CD4-positive, alpha-beta T cell treated with Interferon alpha-2 for 1 hour (primary cell): ENCODE results near the gene IPO13.
A peak's percentile ranks its signal among the peaks of the same experiment; 100 is the strongest.

Experiments
- DNase-seq, 2 donors: peaks; one replicate each; pipeline ENCODE4 v3.0.0-alpha.2; 2020 to 2022

The IPO13 gene

GRCh38 chr1:43975249-43975961, 28.7 kb downstream of the IPO13 start:
- DNase-seq: peak; percentile 55 to 58

DNA sequence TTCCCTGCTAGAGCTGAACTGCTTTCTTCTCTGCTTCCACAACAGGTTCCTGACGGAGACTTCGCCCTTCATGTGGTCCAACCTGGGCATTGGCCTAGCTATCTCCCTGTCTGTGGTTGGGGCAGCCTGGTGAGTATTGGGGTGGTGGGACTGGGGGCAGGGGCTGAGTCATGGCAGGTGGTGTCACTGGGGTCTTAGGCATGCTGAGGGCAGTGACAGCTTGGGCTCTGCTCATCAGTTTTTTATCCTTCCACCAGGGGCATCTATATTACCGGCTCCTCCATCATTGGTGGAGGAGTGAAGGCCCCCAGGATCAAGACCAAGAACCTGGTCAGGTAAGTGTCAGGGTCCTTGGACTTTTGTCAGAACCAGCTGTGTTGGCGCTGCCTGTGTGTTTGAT, 29.3 kb downstream of the IPO13 start:
- DNase-seq: no peak

DNA sequence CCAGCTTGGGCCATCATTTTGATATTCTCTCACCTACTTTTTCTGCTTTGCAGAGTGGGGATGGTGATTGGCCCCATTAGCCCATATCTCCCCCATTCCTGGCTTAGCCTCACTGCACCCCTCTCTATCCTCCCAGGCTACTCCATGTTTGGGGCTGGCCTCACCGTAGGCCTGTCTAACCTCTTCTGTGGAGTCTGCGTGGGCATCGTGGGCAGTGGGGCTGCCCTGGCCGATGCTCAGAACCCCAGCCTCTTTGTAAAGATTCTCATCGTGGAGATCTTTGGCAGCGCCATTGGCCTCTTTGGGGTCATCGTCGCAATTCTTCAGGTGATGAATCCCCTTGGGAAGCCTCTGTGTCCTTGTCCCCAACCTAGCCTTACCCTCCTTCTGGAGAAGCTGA, 30.1 kb downstream of the IPO13 start:
- no peak for DNase-seq

- DNase-seq: no peak
Measured at GRCh38 chr1:43977376-43978263, 30.9 kb downstream of the IPO13 start.

DNA sequence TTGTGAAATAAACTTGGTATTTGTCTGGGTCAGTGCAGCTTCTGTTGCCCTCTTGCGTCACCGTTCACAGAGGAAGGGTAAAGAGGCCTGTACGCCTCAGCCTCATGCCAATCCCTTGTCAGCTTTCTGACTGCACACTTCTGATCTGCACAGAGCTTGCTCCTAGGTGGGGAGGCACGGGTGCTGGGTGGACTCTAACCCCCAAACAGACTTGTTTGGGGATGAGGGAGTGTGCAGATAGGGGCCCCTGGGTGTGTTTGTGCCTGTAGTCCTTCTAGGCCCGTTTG, 31.5 kb downstream of the IPO13 start:
- DNase-seq: no peak

- DNase-seq: peak in 1 of 2 donors; percentile 51
Measured at GRCh38 chr1:43978551-43979260, 32.0 kb downstream of the IPO13 start, which contains the start of gene B4GALT2. TSS of gene B4GALT2 (plus strand) at chr1:43979210. CDS start at chr1:43981161, 1,951 bp downstream.

- DNase-seq: no peak
Measured at GRCh38 chr1:43979261-43979527, 32.4 kb downstream of the IPO13 start.

GRCh38 chr1:43979528-43980254, 32.9 kb downstream of the IPO13 start:
- peak in 1 of 2 donors; percentile 32 for DNase-seq

GRCh38 chr1:43980255-43981134, 33.7 kb downstream of the IPO13 start:
- DNase-seq: no peak

GRCh38 chr1:43981135-43981491, 34.4 kb downstream of the IPO13 start:
- no peak for DNase-seq

- DNase-seq: no peak
Measured at GRCh38 chr1:43981636-43982035, 34.9 kb downstream of the IPO13 start.

GRCh38 chr1:43982241-43982640, 35.5 kb downstream of the IPO13 start:
- DNase-seq: no peak

- DNase-seq: peak in 1 of 2 donors; percentile 9
Measured at GRCh38 chr1:43982808-43983207, 36.1 kb downstream of the IPO13 start.

GRCh38 chr1:43983253-43983899, 36.6 kb downstream of the IPO13 start:
- no peak for DNase-seq

- DNase-seq: no peak
Measured at GRCh38 chr1:43984855-43985254, 38.1 kb downstream of the IPO13 start.

GRCh38 chr1:43985984-43986595, 39.3 kb downstream of the IPO13 start:
- no peak for DNase-seq

- no peak for DNase-seq
Measured at GRCh38 chr1:43986712-43987111, 40.0 kb downstream of the IPO13 start.

DNA sequence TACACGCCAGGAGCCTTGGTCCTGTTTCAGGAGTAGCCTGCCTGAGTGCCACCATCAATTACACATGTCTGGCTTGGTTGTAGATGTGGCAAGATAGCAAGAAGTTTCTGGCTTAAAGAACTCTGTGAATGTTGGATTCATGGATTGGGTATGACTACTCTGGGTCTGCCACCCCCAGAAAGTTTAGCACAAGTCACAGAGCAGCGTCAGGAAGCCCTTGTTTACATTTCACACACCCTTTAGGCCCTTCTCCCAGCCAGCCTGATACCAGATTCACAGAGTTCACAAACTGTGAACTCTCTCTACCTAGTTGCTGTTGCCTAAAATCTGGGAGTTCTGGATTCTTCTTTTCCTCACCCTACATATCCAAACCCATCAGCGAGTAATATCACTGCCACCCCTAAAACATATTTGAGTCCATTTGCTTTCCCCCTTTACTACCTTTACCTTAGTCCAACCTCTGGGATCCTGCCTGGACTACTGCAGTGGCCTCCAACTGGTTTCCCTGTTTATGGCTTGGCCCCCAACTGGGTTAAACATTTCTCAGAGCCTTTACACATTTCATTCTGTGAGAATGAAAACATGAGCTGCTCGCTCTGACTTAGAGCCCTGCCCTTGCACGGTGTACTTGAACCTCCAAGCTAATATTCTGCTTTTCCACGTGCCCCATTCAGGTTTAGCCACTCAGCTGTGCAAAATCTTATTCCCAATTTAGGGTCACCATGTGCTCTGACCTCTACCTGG, 40.6 kb downstream of the IPO13 start:
- DNase-seq: no peak

- DNase-seq: no peak
Measured at GRCh38 chr1:43990271-43991199, 43.8 kb downstream of the IPO13 start.

GRCh38 chr1:43991200-43991475, 44.4 kb downstream of the IPO13 start:
- DNase-seq: no peak
